GM23338 (cell line): Measurements from ENCODE around the gene GALNT15.

Experiments
- CREB1 ChIP-seq: fragments of 250-450 bp; sonication (Bioruptor Pico); IDR thresholded peaks from 2 replicates; pipeline ENCODE4 v1.5.0; 2020; ENCODE audit warnings: low read depth, mild to moderate bottlenecking, moderate library complexity
- CTCF ChIP-seq, 2 experiments: fragments of 200-600 bp in 1 of 2; sonication (generic) in 1 of 2; conservative IDR thresholded peaks; 2 replicates each; pipeline versions ENCODE4 v1.5.1 to v1.6.1; 2016 to 2017; ENCODE audit warnings: antibody characterized with exemption in 2 of 2, low read depth in 2 of 2, mild to moderate bottlenecking in 2 of 2, moderate library complexity in 1 of 2
- EZH2 ChIP-seq: fragments of 200-600 bp; sonication (generic); IDR thresholded peaks from one replicate; pipeline ENCODE4 v1.8.0; 2017; ENCODE audit warnings: antibody characterized with exemption, mild to moderate bottlenecking, low read depth; ENCODE audit not compliant: unreplicated experiment
- EZH2phosphoT487 ChIP-seq: fragments of 200-600 bp; sonication (generic); IDR thresholded peaks from one replicate; pipeline ENCODE4 v1.8.1; 2018; ENCODE audit warnings: antibody characterized with exemption; ENCODE audit not compliant: unreplicated experiment
- JUNB ChIP-seq: IDR thresholded peaks from one replicate; pipeline ENCODE4 v1.6.1; 2016; ENCODE audit warnings: antibody characterized with exemption; ENCODE audit not compliant: unreplicated experiment
- POLR2AphosphoS5 ChIP-seq: IDR thresholded peaks from 2 replicates; pipeline ENCODE4 v1.6.1; 2016; ENCODE audit warnings: antibody characterized with exemption, low read depth
- REST ChIP-seq: IDR thresholded peaks from one replicate; pipeline ENCODE4 v1.6.1; 2018; ENCODE audit warnings: antibody characterized with exemption; ENCODE audit not compliant: unreplicated experiment
- STAT1 ChIP-seq: IDR thresholded peaks from one replicate; pipeline ENCODE4 v1.6.1; 2016; ENCODE audit warnings: antibody characterized with exemption; ENCODE audit not compliant: unreplicated experiment
- ZNF462 ChIP-seq: fragments of 250-450 bp; sonication (Bioruptor Pico); IDR thresholded peaks from 2 replicates; pipeline ENCODE4 v1.5.0; 2020; ENCODE audit warnings: mild to moderate bottlenecking, moderate library complexity

GRCh38 chr3:16236030-16236639, 61.7 kb downstream of the GALNT15 start:
- TF ChIP-seq CTCF (conservative IDR thresholded peaks at IDR 0.05; ENCODE audit: low read depth in 2 of 2) (no peak), REST (no peak), EZH2phosphoT487 (no peak), POLR2AphosphoS5 (no peak), ZNF462 (CRISPR knock-in tag) (no peak), EZH2 (no peak), JUNB (no peak), CREB1 (CRISPR knock-in tag) (no peak), STAT1 (no peak)
